Spleen (tissue), 7 donors: Measurements from ENCODE around the gene IPCEF1.

Source experiments
- CTCF ChIP-seq, 11 experiments: fragments of 200-600 bp in 7 of 11; fragments of 450-650 bp in 4 of 11; sonication (generic) in 4 of 11; IDR thresholded peaks in 8 of 11; conservative IDR thresholded peaks in 3 of 11; 1 replicate in 7 of 11; 2 replicates in 4 of 11; pipeline versions ENCODE4 v1.4.0 to v1.8.0; 2016 to 2021; ENCODE audit warnings: antibody characterized with exemption in 11 of 11, inconsistent platforms in 4 of 11, mild to moderate bottlenecking in 1 of 11
- POLR2A ChIP-seq, 3 donors: fragments of 450-650 bp; IDR thresholded peaks; one replicate each; pipeline ENCODE4 v1.5.1; 2017; ENCODE audit warnings: antibody characterized with exemption in 3 of 3, mild to moderate bottlenecking in 1 of 3
- donor health status: DM: no; HTN: no; CAD: no; lungs with moderate emphysema.
- donor health status: DM: no; HTN: no; CAD: no.
- donor health status: DM: no; HTN: no; CAD: no.

DNA sequence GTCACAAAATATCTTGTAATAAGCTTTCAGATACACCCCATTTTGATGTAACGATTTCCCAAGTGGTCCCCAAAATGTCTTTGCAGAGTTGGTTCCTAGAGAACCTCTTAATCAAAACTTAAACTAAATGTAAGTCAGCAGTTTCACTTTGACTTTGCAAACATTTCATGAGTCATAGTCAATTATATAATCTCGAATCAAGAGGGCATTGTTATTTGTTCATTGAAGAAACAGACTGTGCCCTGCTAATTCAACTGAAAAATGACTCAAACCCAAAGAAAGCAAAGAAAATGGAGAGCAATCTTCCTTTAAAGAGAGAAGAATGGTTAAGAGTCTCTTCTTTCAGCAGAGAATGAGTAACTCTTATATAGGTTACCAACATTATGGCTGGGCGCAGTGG is 58.3 kb downstream of the IPCEF1 start:
- TF ChIP-seq CTCF (IDR thresholded peaks at IDR 0.05 in 8 of 11, conservative IDR thresholded peaks at IDR 0.05 in 3 of 11): no peak
- TF ChIP-seq POLR2A (IDR thresholded peaks at IDR 0.05): no peak
